HUES48 (cell line): ENCODE measurements around the gene TAP2.
"Not testable (repeated sequence)": the region's sequence is repeated elsewhere in the genome, so short reads cannot be mapped to it uniquely, and the experiment has no call there.

Experiments
- H3K27ac ChIP-seq: one replicate; pipeline ENCODE4 v1.7.0; 2013; ENCODE audit warnings: low read depth, low read length, inconsistent platforms
- H3K27me3 ChIP-seq: 2 replicates; pipeline ENCODE4 v1.6.1; 2013; ENCODE audit warnings: mild to moderate bottlenecking, low read length; ENCODE audit not compliant: control insufficient read depth, insufficient read depth
- H3K36me3 ChIP-seq: 2 replicates; pipeline ENCODE4 v1.6.1; 2013; ENCODE audit warnings: low read length; ENCODE audit not compliant: control insufficient read depth, insufficient read depth
- H3K4me1 ChIP-seq: 2 replicates; pipeline ENCODE4 v1.6.1; 2013; ENCODE audit warnings: mild to moderate bottlenecking, low read length; ENCODE audit not compliant: control insufficient read depth, insufficient read depth
- H3K4me3 ChIP-seq: 2 replicates; pipeline ENCODE4 v1.5.1; 2013; ENCODE audit warnings: mild to moderate bottlenecking, low read depth, low read length
- H3K9ac ChIP-seq: 2 replicates; pipeline ENCODE4 v1.6.1; 2013; ENCODE audit warnings: mild to moderate bottlenecking, low read depth, low read length, moderate library complexity
- H3K9me3 ChIP-seq: 2 replicates; pipeline ENCODE4 v1.6.1; 2013; ENCODE audit warnings: low read length; ENCODE audit not compliant: control insufficient read depth, insufficient read depth

Gene TAP2

GRCh38 chr6:32809171-32809570 is 29.4 kb downstream of the TAP2 start:
- Histone ChIP-seq H3K27me3 (no peaks in the 10 kb centered on the region), H3K4me3 (no peak overlapping the region), H3K36me3 (no peaks in the 10 kb centered on the region), H3K9ac (no peak overlapping the region), H3K9me3 (no peaks in the 10 kb centered on the region), H3K4me1 (no peaks in the 10 kb centered on the region), H3K27ac (no peak overlapping the region)

GRCh38 chr6:32807020-32807580 is 31.4 kb downstream of the TAP2 start:
- H3K36me3 ChIP-seq = no peaks in the 10 kb centered on the region
- no peaks in the 10 kb centered on the region for H3K27me3 ChIP-seq
- no peak overlapping the region for H3K27ac ChIP-seq
- H3K9ac ChIP-seq = no peak overlapping the region
- H3K4me1 ChIP-seq = no peaks in the 10 kb centered on the region
- H3K9me3 ChIP-seq = no peaks in the 10 kb centered on the region
- H3K4me3 ChIP-seq = no peak overlapping the region

- H3K9ac ChIP-seq, H3K9me3 ChIP-seq, H3K27me3 ChIP-seq, H3K4me3 ChIP-seq, H3K27ac ChIP-seq, H3K4me1 ChIP-seq, H3K36me3 ChIP-seq: not testable (repeated sequence)
Measured at GRCh38 chr6:32805404-32805803, 33.1 kb downstream of the TAP2 start.

- H3K27ac ChIP-seq = no peak overlapping the region
- H3K9ac ChIP-seq = no peak overlapping the region
- H3K4me1 ChIP-seq = no peaks in the 10 kb centered on the region
- no peak overlapping the region for H3K4me3 ChIP-seq
- H3K9me3 ChIP-seq = peaks cover 6% of the 10 kb centered on the region; the same call in 1 of the 2 replicates
- no peaks in the 10 kb centered on the region for H3K36me3 ChIP-seq
- H3K27me3 ChIP-seq = no peaks in the 10 kb centered on the region
Measured at GRCh38 chr6:32803416-32803815, 35.1 kb downstream of the TAP2 start.

- Histone ChIP-seq H3K9me3 (peaks cover 6% of the 10 kb centered on the region; the same call in 1 of the 2 replicates), H3K36me3 (no peaks in the 10 kb centered on the region), H3K4me3 (no peak overlapping the region), H3K27ac (no peak overlapping the region), H3K9ac (no peak overlapping the region), H3K4me1 (peaks cover 8% of the 10 kb centered on the region), H3K27me3 (no peaks in the 10 kb centered on the region)
Measured at GRCh38 chr6:32799740-32800139, 38.8 kb downstream of the TAP2 start.

GRCh38 chr6:32799168-32799567 is 39.4 kb downstream of the TAP2 start:
- H3K9ac ChIP-seq = no peak overlapping the region
- peaks cover 6% of the 10 kb centered on the region; the same call in 1 of the 2 replicates for H3K9me3 ChIP-seq
- no peak overlapping the region for H3K4me3 ChIP-seq
- H3K27me3 ChIP-seq = no peaks in the 10 kb centered on the region
- no peak overlapping the region for H3K27ac ChIP-seq
- peaks cover 8% of the 10 kb centered on the region for H3K4me1 ChIP-seq
- H3K36me3 ChIP-seq = no peaks in the 10 kb centered on the region

- H3K36me3 ChIP-seq = no peaks in the 10 kb centered on the region
- peaks cover 8% of the 10 kb centered on the region for H3K4me1 ChIP-seq
- H3K9ac ChIP-seq = peak overlapping the region; percentile 49; the same call in 1 of the 2 replicates
- peak overlapping the region; percentile 61 for H3K4me3 ChIP-seq
- H3K27ac ChIP-seq = no peak overlapping the region
- no peaks in the 10 kb centered on the region for H3K27me3 ChIP-seq
- H3K9me3 ChIP-seq = peaks cover 6% of the 10 kb centered on the region; the same call in 1 of the 2 replicates
Measured at GRCh38 chr6:32796848-32797776, 41.4 kb downstream of the TAP2 start.

- H3K27me3 ChIP-seq = no peaks in the 10 kb centered on the region
- H3K27ac ChIP-seq = no peak overlapping the region
- no peak overlapping the region for H3K4me3 ChIP-seq
Measured at GRCh38 chr6:32794510-32794909, 44.0 kb downstream of the TAP2 start.

GRCh38 chr6:32792901-32793435 is 45.6 kb downstream of the TAP2 start:
- H3K27ac ChIP-seq = no peak overlapping the region
- H3K36me3 ChIP-seq = no peaks in the 10 kb centered on the region
- H3K27me3 ChIP-seq = no peaks in the 10 kb centered on the region
- H3K4me1 ChIP-seq = peaks cover 8% of the 10 kb centered on the region
- no peak overlapping the region for H3K4me3 ChIP-seq
- no peaks in the 10 kb centered on the region for H3K9me3 ChIP-seq
- H3K9ac ChIP-seq = no peak overlapping the region

More at GRCh38 chr6:32794510-32794909, 44.0 kb downstream of the TAP2 start:
- Histone ChIP-seq H3K36me3 (no peaks in the 10 kb centered on the region), H3K4me1 (peaks cover 8% of the 10 kb centered on the region), H3K9me3 (peaks cover 6% of the 10 kb centered on the region; the same call in 1 of the 2 replicates), H3K9ac (no peak overlapping the region)

- Histone ChIP-seq H3K9ac (no peak overlapping the region), H3K9me3 (no peaks in the 10 kb centered on the region), H3K4me1 (no peaks in the 10 kb centered on the region), H3K4me3 (no peak overlapping the region), H3K27ac (no peak overlapping the region), H3K27me3 (no peaks in the 10 kb centered on the region), H3K36me3 (no peaks in the 10 kb centered on the region)
Measured at GRCh38 chr6:32790306-32790705, 48.2 kb downstream of the TAP2 start.
